ENCODE measurements around the gene HECW1.

GRCh38 chr7:43205171-43205795, 92.8 kb downstream of the HECW1 start:
- TF ChIP-seq CTCF (conservative IDR thresholded peaks at IDR 0.05), result no peak
- TF ChIP-seq EZH2 (IDR thresholded peaks at IDR 0.05; ENCODE audit: low read depth), result no peak

Measured in PC-9 (cell line).